K562 (cell line): ENCODE results near the gene B4GALNT4. TPM values are rescaled to one million over a fixed set of nuclear protein-coding genes. Genes with fewer than 3 reads are reported as not detected.

Experiments
- CBX5 ChIP-seq: IDR thresholded peaks from 2 replicates; pipeline ENCODE4 v1.6.1; 2014; ENCODE audit warnings: low read depth, borderline replicate concordance
- CSDE1 ChIP-seq, 2 experiments: fragments of 450-650 bp; IDR thresholded peaks; 2 replicates each; pipeline ENCODE4 v1.6.1; 2016; ENCODE audit warnings: mild to moderate bottlenecking in 1 of 2
- ELK3 ChIP-seq: fragments of 450-650 bp; formaldehyde crosslinking; IDR thresholded peaks from 2 replicates; pipeline ENCODE4 v1.4.0; 2020; ENCODE audit warnings: mild to moderate bottlenecking
- FOXA1 ChIP-seq: fragments of 450-650 bp; IDR thresholded peaks from 2 replicates; pipeline ENCODE4 v1.6.1; 2016; ENCODE audit warnings: mild to moderate bottlenecking, borderline replicate concordance
- FOXJ2 ChIP-seq: fragments of 200-800 bp; sonication (Bioruptor generic); IDR thresholded peaks from 2 replicates; pipeline ENCODE4 v1.6.1; 2016; ENCODE audit warnings: missing genetic modification characterization, missing compliant biosample characterization
- KLF13 ChIP-seq: fragments of 450-650 bp; IDR thresholded peaks from 2 replicates; pipeline ENCODE4 v1.6.1; 2016; ENCODE audit warnings: missing genetic modification characterization, low read depth, mild to moderate bottlenecking, missing compliant biosample characterization, moderate library complexity, borderline replicate concordance
- MAZ ChIP-seq, 2 experiments: fragments of 450-650 bp in 1 of 2; sonication (generic) in 1 of 2; formaldehyde crosslinking; IDR thresholded peaks in 1 of 2; conservative IDR thresholded peaks in 1 of 2; 2 replicates each; pipeline versions ENCODE4 v1.4.0 to v1.5.0; 2020; ENCODE audit warnings: mild to moderate bottlenecking in 1 of 2, missing genetic modification reagents in 1 of 2
- NEUROD1 ChIP-seq: fragments of 150-350 bp; IDR thresholded peaks from 2 replicates; pipeline ENCODE4 v1.6.1; 2014; ENCODE audit warnings: borderline replicate concordance, low read length, low read depth; ENCODE audit not compliant: partially characterized antibody
- PURB ChIP-seq: sonication (generic); formaldehyde crosslinking; IDR thresholded peaks from 2 replicates; pipeline ENCODE4 v1.9.0; 2021; ENCODE audit warnings: low read depth, mild to moderate bottlenecking, missing genetic modification reagents
- RBM15 ChIP-seq: fragments of 200-400 bp; formaldehyde crosslinking; IDR thresholded peaks from 2 replicates; pipeline ENCODE4 v1.6.1; 2018; ENCODE audit warnings: mild to moderate bottlenecking, low read length, moderate library complexity; ENCODE audit not compliant: insufficient read depth
- RFX5 ChIP-seq: IDR thresholded peaks from 2 replicates; pipeline ENCODE4 v1.6.1; 2011; ENCODE audit warnings: low read depth, mild to moderate bottlenecking, improper control_type of control experiment, low read length
- RUNX1 ChIP-seq: sonication (generic); IDR thresholded peaks from 2 replicates; pipeline ENCODE4 v1.6.1; 2016; ENCODE audit warnings: antibody characterized with exemption, low read depth
- SLC30A9 ChIP-seq: fragments of 250-450 bp; sonication (Bioruptor Pico); IDR thresholded peaks from 2 replicates; pipeline ENCODE4 v1.8.0; 2022; ENCODE audit warnings: mild to moderate bottlenecking, moderate library complexity
- SMAD4 ChIP-seq: fragments of 250-450 bp; sonication (Bioruptor Pico); conservative IDR thresholded peaks from 2 replicates; pipeline ENCODE4 v1.8.0; 2021; ENCODE audit warnings: inconsistent platforms, mild to moderate bottlenecking, moderate library complexity
- SRSF3 ChIP-seq: fragments of 200-400 bp; formaldehyde crosslinking; IDR thresholded peaks from 2 replicates; pipeline ENCODE4 v1.6.1; 2016; ENCODE audit warnings: mild to moderate bottlenecking, low read length, moderate library complexity; ENCODE audit not compliant: insufficient read depth
- YBX1 ChIP-seq: fragments of 450-650 bp; IDR thresholded peaks from 2 replicates; pipeline ENCODE4 v1.7.1; 2016; ENCODE audit warnings: mild to moderate bottlenecking
- ZKSCAN1 ChIP-seq: fragments of 150-350 bp; IDR thresholded peaks from 2 replicates; pipeline ENCODE4 v1.6.1; 2016; ENCODE audit warnings: low read depth, low read length
- ZNF280B ChIP-seq: fragments of 250-450 bp; sonication (Bioruptor Pico); IDR thresholded peaks from 2 replicates; pipeline ENCODE4 v1.5.1; 2021; ENCODE audit warnings: mild to moderate bottlenecking
- ZNF316 ChIP-seq: fragments of 450-650 bp; IDR thresholded peaks from 2 replicates; pipeline ENCODE4 v1.6.1; 2016
- ZNF707 ChIP-seq: fragments of 250-450 bp; sonication (Bioruptor Pico); conservative IDR thresholded peaks from 2 replicates; pipeline ENCODE4 v1.8.0; 2022; ENCODE audit warnings: inconsistent platforms, mild to moderate bottlenecking, moderate library complexity
- polyA plus RNA-seq, 8 experiments: library from polyadenylated mRNA; depleted of rRNA in 4 of 8; stranded (reverse) in 5 of 8; unstranded in 3 of 8; fragments of >200 nt; fragmentation: Nextera tagmentation in 2 of 8; fragmentation: Illumina TruSeq in 1 of 8; extraction: Ambion mirVana in 2 of 8; extraction: Trizol in 1 of 8; gene quantifications; 2 replicates each; pipeline versions ENCODE4 v1.2.1 to v1.2.3, GENCODE V29; 2011 to 2014; ENCODE audit warnings: inconsistent platforms in 1 of 8, missing spikeins in 1 of 8
- total RNA-seq, 7 experiments: library from RNA; depleted of rRNA in 6 of 7; stranded (reverse); fragments of >200 nt in 6 of 7; fragmentation: Illumina TruSeq in 2 of 7; extraction: Trizol in 2 of 7; gene quantifications; 2 replicates each; pipeline versions ENCODE4 v1.2.1 to v1.2.3, GENCODE V29; 2011 to 2021; ENCODE audit warnings: low replicate concordance in 1 of 7
- TF ChIP-seq, protein P1 (sequence below): fragments of 450-650 bp; formaldehyde crosslinking; IDR thresholded peaks from 2 replicates; pipeline ENCODE4 v1.4.0; 2022; ENCODE audit warnings: missing genetic modification characterization
- TF ChIP-seq, protein P2 (sequence below): fragments of 200-800 bp; sonication (Bioruptor generic); IDR thresholded peaks from 2 replicates; pipeline ENCODE4 v1.6.1; 2017; ENCODE audit warnings: missing genetic modification characterization, missing compliant biosample characterization

Gene B4GALNT4
- total and polyA plus RNA-seq, 9 of the 15 experiments (the other 6 are each of a cell fraction or from before 2014, with no cell fraction given), result 0.20 to 37.1 (median 10.8) TPM; not detected in 1

DNA sequence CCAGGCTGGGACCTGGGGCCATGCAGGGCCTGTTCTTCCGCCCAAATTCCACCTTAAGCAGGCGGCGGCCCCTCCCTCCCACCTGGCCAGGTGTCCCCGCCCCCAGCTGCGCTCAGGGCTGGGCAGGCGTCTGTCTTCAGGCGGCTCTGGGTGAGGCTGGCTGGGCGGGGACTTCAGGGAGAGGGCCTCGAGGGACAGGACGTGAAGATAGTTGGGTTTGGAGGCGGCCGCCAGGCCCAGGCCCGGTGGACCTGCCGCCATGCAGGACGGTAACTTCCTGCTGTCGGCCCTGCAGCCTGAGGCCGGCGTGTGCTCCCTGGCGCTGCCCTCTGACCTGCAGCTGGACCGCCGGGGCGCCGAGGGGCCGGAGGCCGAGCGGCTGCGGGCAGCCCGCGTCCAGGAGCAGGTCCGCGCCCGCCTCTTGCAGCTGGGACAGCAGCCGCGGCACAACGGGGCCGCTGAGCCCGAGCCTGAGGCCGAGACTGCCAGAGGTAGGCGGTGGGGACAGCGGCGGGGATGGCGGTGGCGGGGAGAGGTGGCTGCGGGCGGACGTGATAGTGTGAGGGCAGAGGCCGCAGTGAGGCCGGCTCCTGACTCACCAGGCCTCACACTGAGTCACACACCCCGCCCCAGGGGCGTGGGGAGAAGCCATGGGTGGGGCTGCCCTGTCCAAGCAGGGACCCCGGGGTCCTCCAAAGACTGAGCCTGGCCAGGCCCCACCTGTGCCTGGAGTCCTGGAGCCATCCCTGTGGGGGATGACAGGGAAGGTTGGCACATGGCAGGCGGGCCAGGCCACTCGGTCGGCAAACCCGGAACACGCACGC is 24.9 kb downstream of the B4GALNT4 start, which contains the start of gene PKP3 (continued):
- TF ChIP-seq NEUROD1 (no peak), RFX5 (no peak), SMAD4 (CRISPR knock-in tag) (peak; percentile 71), ELK3 (no peak), CSDE1 (IDR thresholded peaks at IDR 0.05) (no peak), CBX5 (no peak; the same call in 1 of the 2 replicates), ZNF316 (0 out of 2 replicates have a peak, but pooled peaks have one; percentile 6), KLF13 (tag) (0 out of 2 replicates have a peak, but pooled peaks have one; percentile 46), YBX1 (no peak), RBM15 (no peak), FOXA1 (no peak), ZNF280B (CRISPR knock-in tag) (no peak), MAZ (CRISPR knock-in tag; conservative IDR thresholded peaks at IDR 0.05 in 1 of 2, IDR thresholded peaks at IDR 0.05 in 1 of 2) (peak; percentile 29 to 71; a peak in 2 of 4 replicates), SRSF3 (no peak), ZKSCAN1 (no peak), FOXJ2 (tag) (no peak), RUNX1 (no peak), ZNF707 (no peak), SLC30A9 (no peak), PURB (no peak)
- TF ChIP-seq, protein P1, sequence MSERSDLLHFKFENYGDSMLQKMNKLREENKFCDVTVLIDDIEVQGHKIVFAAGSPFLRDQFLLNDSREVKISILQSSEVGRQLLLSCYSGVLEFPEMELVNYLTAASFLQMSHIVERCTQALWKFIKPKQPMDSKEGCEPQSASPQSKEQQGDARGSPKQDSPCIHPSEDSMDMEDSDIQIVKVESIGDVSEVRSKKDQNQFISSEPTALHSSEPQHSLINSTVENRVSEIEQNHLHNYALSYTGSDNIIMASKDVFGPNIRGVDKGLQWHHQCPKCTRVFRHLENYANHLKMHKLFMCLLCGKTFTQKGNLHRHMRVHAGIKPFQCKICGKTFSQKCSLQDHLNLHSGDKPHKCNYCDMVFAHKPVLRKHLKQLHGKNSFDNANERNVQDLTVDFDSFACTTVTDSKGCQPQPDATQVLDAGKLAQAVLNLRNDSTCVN (CRISPR knock-in tag), result no peak
- TF ChIP-seq, protein P2, sequence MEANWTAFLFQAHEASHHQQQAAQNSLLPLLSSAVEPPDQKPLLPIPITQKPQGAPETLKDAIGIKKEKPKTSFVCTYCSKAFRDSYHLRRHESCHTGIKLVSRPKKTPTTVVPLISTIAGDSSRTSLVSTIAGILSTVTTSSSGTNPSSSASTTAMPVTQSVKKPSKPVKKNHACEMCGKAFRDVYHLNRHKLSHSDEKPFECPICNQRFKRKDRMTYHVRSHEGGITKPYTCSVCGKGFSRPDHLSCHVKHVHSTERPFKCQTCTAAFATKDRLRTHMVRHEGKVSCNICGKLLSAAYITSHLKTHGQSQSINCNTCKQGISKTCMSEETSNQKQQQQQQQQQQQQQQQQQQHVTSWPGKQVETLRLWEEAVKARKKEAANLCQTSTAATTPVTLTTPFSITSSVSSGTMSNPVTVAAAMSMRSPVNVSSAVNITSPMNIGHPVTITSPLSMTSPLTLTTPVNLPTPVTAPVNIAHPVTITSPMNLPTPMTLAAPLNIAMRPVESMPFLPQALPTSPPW, result peak; percentile 73; the same call in 1 of the 2 replicates
